Endothelial cell of umbilical vein (primary cell): ENCODE data around the gene ADCY5. TPM values are rescaled to one million over a fixed set of nuclear protein-coding genes. Genes with fewer than 3 reads are reported as not detected.

Source experiments
- BruUV-seq: library from RNA; stranded (reverse); fragments of 400-500 nt; replicated peaks from 2 replicates; lab custom pipeline; 2021; lab: Mats Ljungman, UMichigan
- CTCF ChIA-PET: fragments of 300-600, 350-600 bp; sonication (Branson Sonifier 250); formaldehyde crosslinking; loops from one replicate; lab custom pipeline; 2021; ENCODE audit warnings: antibody characterized with exemption, inconsistent platforms; lab: Charles Lee
- POLR2A ChIA-PET: fragments of 300-600, 350-600 bp; sonication (Branson Sonifier 250); formaldehyde crosslinking; loops from one replicate; lab custom pipeline; 2021; ENCODE audit warnings: antibody characterized with exemption, inconsistent platforms; lab: Charles Lee
- DNase-seq: peaks from one replicate; pipeline ENCODE4 v3.0.0-alpha.2; 2011; ENCODE audit warnings: low read depth, low spot score
- FAIRE-seq: peaks from 2 replicates; lab custom pipeline; 2011; peaks lifted over from hg19 to GRCh38; lab: Jason Lieb, UNC
- H2AFZ ChIP-seq: 2 replicates; pipeline ENCODE4 v1.6.0; 2012; ENCODE audit warnings: low read depth, low read length, control low read depth, inconsistent platforms
- H3K27ac ChIP-seq: 2 replicates; pipeline ENCODE4 v1.5.1; 2011; ENCODE audit warnings: low read depth, mild to moderate bottlenecking, control low read depth, low read length, moderate library complexity; ENCODE audit not compliant: insufficient read depth
- H3K27me3 ChIP-seq, 2 experiments: 2 replicates each; pipeline versions ENCODE4 v1.6.0 to v1.6.1; 2011; ENCODE audit warnings: low read length in 2 of 2, mixed read lengths in 1 of 2; ENCODE audit not compliant: control insufficient read depth in 2 of 2, insufficient read depth in 2 of 2
- H3K36me3 ChIP-seq, 2 experiments: 2 replicates in 1 of 2; 3 replicates in 1 of 2; pipeline ENCODE4 v1.5.1; 2011; ENCODE audit warnings: low read length in 2 of 2, mild to moderate bottlenecking in 1 of 2, moderate library complexity in 1 of 2; ENCODE audit not compliant: control insufficient read depth in 2 of 2, insufficient read depth in 2 of 2; ENCODE audit errors: extremely low read depth in 1 of 2
- H3K4me1 ChIP-seq: 3 replicates; pipeline ENCODE4 v1.5.1; 2011; ENCODE audit warnings: mild to moderate bottlenecking, low read length; ENCODE audit not compliant: control insufficient read depth, insufficient read depth; ENCODE audit errors: extremely low read depth
- H3K4me2 ChIP-seq: 2 replicates; pipeline ENCODE4 v1.6.1; 2011; ENCODE audit warnings: low read length, control low read depth, mixed read lengths; ENCODE audit not compliant: insufficient read depth
- H3K4me3 ChIP-seq, 3 experiments: fragments of 200-600 bp in 1 of 3; sonication (generic), shearing (Covaris generic) in 1 of 3; replicated peaks in 1 of 3; 2 replicates each; pipeline ENCODE4 v1.5.1; 2011 to 2016; ENCODE audit warnings: control low read depth in 3 of 3, low read length in 3 of 3, mild to moderate bottlenecking in 2 of 3, inconsistent platforms in 1 of 3, low read depth in 1 of 3, moderate library complexity in 1 of 3; ENCODE audit not compliant: insufficient read depth in 1 of 3
- H3K79me2 ChIP-seq: 2 replicates; pipeline ENCODE4 v1.6.0; 2012; ENCODE audit warnings: low read length, inconsistent platforms; ENCODE audit not compliant: control insufficient read depth, insufficient read depth
- H3K9ac ChIP-seq: replicated peaks from 2 replicates; pipeline ENCODE3; 2011; ENCODE audit warnings: low read length, control low read depth; ENCODE audit not compliant: insufficient read depth; ENCODE audit errors: extremely low read depth
- H3K9me1 ChIP-seq: replicated peaks from 3 replicates; pipeline ENCODE4 v1.6.0; 2011; ENCODE audit warnings: mild to moderate bottlenecking, low read length; ENCODE audit not compliant: control insufficient read depth, insufficient read depth; ENCODE audit errors: extremely low read depth
- H3K9me3 ChIP-seq: replicated peaks from 2 replicates; pipeline ENCODE4 v1.5.1; 2012; ENCODE audit warnings: low read length, inconsistent platforms; ENCODE audit not compliant: control insufficient read depth, insufficient read depth
- H4K20me1 ChIP-seq: replicated peaks from 2 replicates; pipeline ENCODE3; 2011; ENCODE audit warnings: mild to moderate bottlenecking, low read length; ENCODE audit not compliant: control insufficient read depth, insufficient read depth; ENCODE audit errors: extremely low read depth
- EZH2 ChIP-seq: IDR thresholded peaks from 2 replicates; pipeline ENCODE4 v1.6.1; 2012; ENCODE audit warnings: borderline replicate concordance, low read depth, mild to moderate bottlenecking, moderate library complexity, low read length, inconsistent platforms; ENCODE audit not compliant: severe bottlenecking
- FOS ChIP-seq: IDR thresholded peaks from 2 replicates; pipeline ENCODE4 v1.6.1; 2011; ENCODE audit warnings: mild to moderate bottlenecking, low read length, moderate library complexity, borderline replicate concordance; ENCODE audit not compliant: insufficient read depth
- GATA2 ChIP-seq: IDR thresholded peaks from 2 replicates; pipeline ENCODE4 v1.7.0; 2011; ENCODE audit warnings: low read depth, mild to moderate bottlenecking, moderate library complexity, mixed read lengths, low read length; ENCODE audit not compliant: insufficient read length, insufficient read depth
- JUN ChIP-seq: IDR thresholded peaks from 2 replicates; pipeline ENCODE4 v1.6.1; 2011; ENCODE audit warnings: borderline replicate concordance, low read depth; ENCODE audit not compliant: insufficient read length, insufficient read depth
- MAX ChIP-seq: IDR thresholded peaks from 2 replicates; pipeline ENCODE4 v1.6.1; 2011; ENCODE audit not compliant: insufficient read depth, insufficient read length
- MYC ChIP-seq: IDR thresholded peaks from one replicate; pipeline ENCODE4 v1.6.1; 2011; ENCODE audit warnings: mild to moderate bottlenecking, low read depth, low read length
- POLR2A ChIP-seq: IDR thresholded peaks from 2 replicates; pipeline ENCODE4 v1.6.1; 2012; ENCODE audit warnings: low read depth, mild to moderate bottlenecking, control low read depth, low read length
- POLR2AphosphoS5 ChIP-seq: IDR thresholded peaks from 2 replicates; pipeline ENCODE4 v1.6.1; 2012; ENCODE audit warnings: low read depth, mild to moderate bottlenecking, control low read depth, low read length, moderate library complexity; ENCODE audit not compliant: insufficient read depth
- dilution Hi-C: fragments of 300-500 bp; cut with MboI; formaldehyde crosslinking; loops from one replicate; pipeline ENCODE4 v1.15.0; 2019; ENCODE audit warnings: low sequenced_read_pairs; ENCODE audit not compliant: extremely low pct_ligation_motif_present
- intact Hi-C: fragments of 100-400 bp; cut with micrococcal nuclease; formaldehyde crosslinking; loops from one replicate; pipeline ENCODE4 v1.10.0; 2022
- polyA plus RNA-seq, 4 experiments: library from polyadenylated mRNA; depleted of rRNA in 3 of 4; stranded (reverse) in 3 of 4; unstranded in 1 of 4; fragments of >200 nt; gene quantifications; 2 replicates each; pipeline versions ENCODE4 v1.2.1 to v1.2.3, GENCODE V29; 2011 to 2012; ENCODE audit warnings: missing spikeins in 1 of 4
- total RNA-seq: library from RNA; stranded (reverse); gene quantifications from 2 replicates; pipeline ENCODE4 v1.2.3, GENCODE V29; 2021
- TF ChIP-seq, protein P1 (sequence below), 2 donors: IDR thresholded peaks; 1 replicate in 1 of 2; 2 replicates in 1 of 2; pipeline ENCODE4 v1.5.1; 2011; ENCODE audit warnings: low read length in 2 of 2, mild to moderate bottlenecking in 2 of 2, moderate library complexity in 2 of 2, control low read depth in 1 of 2, inconsistent platforms in 1 of 2, low read depth in 1 of 2; ENCODE audit not compliant: insufficient read depth in 1 of 2; ENCODE audit errors: extremely low read depth in 1 of 2

ADCY5 gene
- total and polyA plus RNA-seq, 2 donors (not counting 3 experiments of a cell fraction or from before 2014, with no cell fraction given) = 0.01 TPM; not detected in 1

DNA sequence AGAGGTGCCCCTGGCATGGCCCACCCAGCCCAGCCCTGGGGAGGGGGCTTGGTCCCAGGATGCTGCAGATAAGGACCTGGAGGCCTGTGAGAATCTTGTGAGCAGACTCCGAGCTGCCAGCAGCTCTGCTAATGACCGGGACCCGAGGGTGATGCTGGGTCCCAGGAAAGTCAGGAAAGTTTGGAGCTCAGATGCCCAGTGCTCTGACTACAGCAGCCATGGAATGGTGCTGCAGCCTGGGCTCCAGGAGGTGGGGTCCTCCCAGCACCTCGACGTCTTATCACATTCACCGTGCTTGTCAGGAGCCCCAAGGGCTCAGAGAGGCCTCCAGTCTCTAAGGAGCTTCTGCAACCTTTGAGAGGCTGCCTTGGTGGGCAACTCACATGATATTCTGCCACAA is 34.3 kb upstream of the ADCY5 start:
- Histone ChIP-seq H3K9me3 (no peaks in the 10 kb centered on the region), H3K9me1 (no peaks in the 10 kb centered on the region), H4K20me1 (no peaks in the 10 kb centered on the region), H3K27me3 (peaks cover 6 to 10% of the 10 kb centered on the region in 2 experiments), H3K79me2 (no peaks in the 10 kb centered on the region), H3K27ac (no peak overlapping the region), H3K4me3 (no peak overlapping the region), H3K36me3 (no peaks in the 10 kb centered on the region), H3K4me1 (no peaks in the 10 kb centered on the region), H2AFZ (no peak overlapping the region), H3K9ac (no peak overlapping the region), H3K4me2 (no peak overlapping the region)
- dilution Hi-C loops (no loop called here), intact Hi-C loops (no loop called here)
- FAIRE-seq (no peak), DNase-seq (no peak)
- TF ChIP-seq JUN (no peak), POLR2A (no peak), MYC (no peak), GATA2 (no peak), FOS (no peak), POLR2AphosphoS5 (no peak), MAX (no peak), EZH2 (no peak)
- TF ChIP-seq, protein P1, sequence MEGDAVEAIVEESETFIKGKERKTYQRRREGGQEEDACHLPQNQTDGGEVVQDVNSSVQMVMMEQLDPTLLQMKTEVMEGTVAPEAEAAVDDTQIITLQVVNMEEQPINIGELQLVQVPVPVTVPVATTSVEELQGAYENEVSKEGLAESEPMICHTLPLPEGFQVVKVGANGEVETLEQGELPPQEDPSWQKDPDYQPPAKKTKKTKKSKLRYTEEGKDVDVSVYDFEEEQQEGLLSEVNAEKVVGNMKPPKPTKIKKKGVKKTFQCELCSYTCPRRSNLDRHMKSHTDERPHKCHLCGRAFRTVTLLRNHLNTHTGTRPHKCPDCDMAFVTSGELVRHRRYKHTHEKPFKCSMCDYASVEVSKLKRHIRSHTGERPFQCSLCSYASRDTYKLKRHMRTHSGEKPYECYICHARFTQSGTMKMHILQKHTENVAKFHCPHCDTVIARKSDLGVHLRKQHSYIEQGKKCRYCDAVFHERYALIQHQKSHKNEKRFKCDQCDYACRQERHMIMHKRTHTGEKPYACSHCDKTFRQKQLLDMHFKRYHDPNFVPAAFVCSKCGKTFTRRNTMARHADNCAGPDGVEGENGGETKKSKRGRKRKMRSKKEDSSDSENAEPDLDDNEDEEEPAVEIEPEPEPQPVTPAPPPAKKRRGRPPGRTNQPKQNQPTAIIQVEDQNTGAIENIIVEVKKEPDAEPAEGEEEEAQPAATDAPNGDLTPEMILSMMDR (IDR thresholded peaks at IDR 0.05; ENCODE audit: extremely low read depth in 1 of 2, insufficient read depth in 1 of 2, low read depth in 1 of 2, low read length in 2 of 2) = no peak
- CTCF ChIA-PET = interaction anchor here (0.8 to 1.7 kb wide), 4 partner anchors 16 to 154 kb away, joined by 3 to 5 read pairs (median 4); partner anchors contain the start of gene ADCY5
- BruUV-seq = no TSS peak
- POLR2A ChIA-PET = no interaction called here
